ENCODE results near the gene EPC2.
"Not testable (repeated sequence)": the region's sequence is repeated elsewhere in the genome, so short reads cannot be mapped to it uniquely, and the experiment has no call there.

GRCh38 chr2:148662332-148662731 is 17.8 kb downstream of the EPC2 start:
- TF ChIP-seq, protein P1, sequence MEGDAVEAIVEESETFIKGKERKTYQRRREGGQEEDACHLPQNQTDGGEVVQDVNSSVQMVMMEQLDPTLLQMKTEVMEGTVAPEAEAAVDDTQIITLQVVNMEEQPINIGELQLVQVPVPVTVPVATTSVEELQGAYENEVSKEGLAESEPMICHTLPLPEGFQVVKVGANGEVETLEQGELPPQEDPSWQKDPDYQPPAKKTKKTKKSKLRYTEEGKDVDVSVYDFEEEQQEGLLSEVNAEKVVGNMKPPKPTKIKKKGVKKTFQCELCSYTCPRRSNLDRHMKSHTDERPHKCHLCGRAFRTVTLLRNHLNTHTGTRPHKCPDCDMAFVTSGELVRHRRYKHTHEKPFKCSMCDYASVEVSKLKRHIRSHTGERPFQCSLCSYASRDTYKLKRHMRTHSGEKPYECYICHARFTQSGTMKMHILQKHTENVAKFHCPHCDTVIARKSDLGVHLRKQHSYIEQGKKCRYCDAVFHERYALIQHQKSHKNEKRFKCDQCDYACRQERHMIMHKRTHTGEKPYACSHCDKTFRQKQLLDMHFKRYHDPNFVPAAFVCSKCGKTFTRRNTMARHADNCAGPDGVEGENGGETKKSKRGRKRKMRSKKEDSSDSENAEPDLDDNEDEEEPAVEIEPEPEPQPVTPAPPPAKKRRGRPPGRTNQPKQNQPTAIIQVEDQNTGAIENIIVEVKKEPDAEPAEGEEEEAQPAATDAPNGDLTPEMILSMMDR (IDR thresholded peaks at IDR 0.05), result not testable (repeated sequence)
- TF ChIP-seq EZH2phosphoT487 (IDR thresholded peaks at IDR 0.05; ENCODE audit: borderline replicate concordance, low read depth); RFX5 (IDR thresholded peaks at IDR 0.05; ENCODE audit: low read length); POLR2AphosphoS5 (IDR thresholded peaks at IDR 0.05; ENCODE audit: low read depth, low read length); JUND (IDR thresholded peaks at IDR 0.05); RCOR1 (IDR thresholded peaks at IDR 0.05; ENCODE audit: low read length); RAD21 (IDR thresholded peaks at IDR 0.05; ENCODE audit: low read length); MEF2A (IDR thresholded peaks at IDR 0.05; ENCODE audit: borderline replicate concordance, low read depth): not testable (repeated sequence)
- TF ChIP-seq, protein P2, sequence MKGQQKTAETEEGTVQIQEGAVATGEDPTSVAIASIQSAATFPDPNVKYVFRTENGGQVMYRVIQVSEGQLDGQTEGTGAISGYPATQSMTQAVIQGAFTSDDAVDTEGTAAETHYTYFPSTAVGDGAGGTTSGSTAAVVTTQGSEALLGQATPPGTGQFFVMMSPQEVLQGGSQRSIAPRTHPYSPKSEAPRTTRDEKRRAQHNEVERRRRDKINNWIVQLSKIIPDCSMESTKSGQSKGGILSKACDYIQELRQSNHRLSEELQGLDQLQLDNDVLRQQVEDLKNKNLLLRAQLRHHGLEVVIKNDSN (IDR thresholded peaks at IDR 0.05; ENCODE audit: borderline replicate concordance, low read depth), result not testable (repeated sequence)
- TF ChIP-seq, protein P3, sequence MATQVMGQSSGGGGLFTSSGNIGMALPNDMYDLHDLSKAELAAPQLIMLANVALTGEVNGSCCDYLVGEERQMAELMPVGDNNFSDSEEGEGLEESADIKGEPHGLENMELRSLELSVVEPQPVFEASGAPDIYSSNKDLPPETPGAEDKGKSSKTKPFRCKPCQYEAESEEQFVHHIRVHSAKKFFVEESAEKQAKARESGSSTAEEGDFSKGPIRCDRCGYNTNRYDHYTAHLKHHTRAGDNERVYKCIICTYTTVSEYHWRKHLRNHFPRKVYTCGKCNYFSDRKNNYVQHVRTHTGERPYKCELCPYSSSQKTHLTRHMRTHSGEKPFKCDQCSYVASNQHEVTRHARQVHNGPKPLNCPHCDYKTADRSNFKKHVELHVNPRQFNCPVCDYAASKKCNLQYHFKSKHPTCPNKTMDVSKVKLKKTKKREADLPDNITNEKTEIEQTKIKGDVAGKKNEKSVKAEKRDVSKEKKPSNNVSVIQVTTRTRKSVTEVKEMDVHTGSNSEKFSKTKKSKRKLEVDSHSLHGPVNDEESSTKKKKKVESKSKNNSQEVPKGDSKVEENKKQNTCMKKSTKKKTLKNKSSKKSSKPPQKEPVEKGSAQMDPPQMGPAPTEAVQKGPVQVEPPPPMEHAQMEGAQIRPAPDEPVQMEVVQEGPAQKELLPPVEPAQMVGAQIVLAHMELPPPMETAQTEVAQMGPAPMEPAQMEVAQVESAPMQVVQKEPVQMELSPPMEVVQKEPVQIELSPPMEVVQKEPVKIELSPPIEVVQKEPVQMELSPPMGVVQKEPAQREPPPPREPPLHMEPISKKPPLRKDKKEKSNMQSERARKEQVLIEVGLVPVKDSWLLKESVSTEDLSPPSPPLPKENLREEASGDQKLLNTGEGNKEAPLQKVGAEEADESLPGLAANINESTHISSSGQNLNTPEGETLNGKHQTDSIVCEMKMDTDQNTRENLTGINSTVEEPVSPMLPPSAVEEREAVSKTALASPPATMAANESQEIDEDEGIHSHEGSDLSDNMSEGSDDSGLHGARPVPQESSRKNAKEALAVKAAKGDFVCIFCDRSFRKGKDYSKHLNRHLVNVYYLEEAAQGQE (IDR thresholded peaks at IDR 0.05; ENCODE audit: low read depth, low read length), result not testable (repeated sequence)
